Measurements from ENCODE around the gene BMP8A. TPM values are rescaled to one million over a fixed set of nuclear protein-coding genes. Genes with fewer than 3 reads are reported as not detected.

BMP8A gene
- total and polyA plus RNA-seq, 9 of the 15 experiments (the other 6 are each of a cell fraction or from before 2014, with no cell fraction given): 0.05 to 0.31 TPM; not detected in 7

- TF ChIP-seq, protein P1, sequence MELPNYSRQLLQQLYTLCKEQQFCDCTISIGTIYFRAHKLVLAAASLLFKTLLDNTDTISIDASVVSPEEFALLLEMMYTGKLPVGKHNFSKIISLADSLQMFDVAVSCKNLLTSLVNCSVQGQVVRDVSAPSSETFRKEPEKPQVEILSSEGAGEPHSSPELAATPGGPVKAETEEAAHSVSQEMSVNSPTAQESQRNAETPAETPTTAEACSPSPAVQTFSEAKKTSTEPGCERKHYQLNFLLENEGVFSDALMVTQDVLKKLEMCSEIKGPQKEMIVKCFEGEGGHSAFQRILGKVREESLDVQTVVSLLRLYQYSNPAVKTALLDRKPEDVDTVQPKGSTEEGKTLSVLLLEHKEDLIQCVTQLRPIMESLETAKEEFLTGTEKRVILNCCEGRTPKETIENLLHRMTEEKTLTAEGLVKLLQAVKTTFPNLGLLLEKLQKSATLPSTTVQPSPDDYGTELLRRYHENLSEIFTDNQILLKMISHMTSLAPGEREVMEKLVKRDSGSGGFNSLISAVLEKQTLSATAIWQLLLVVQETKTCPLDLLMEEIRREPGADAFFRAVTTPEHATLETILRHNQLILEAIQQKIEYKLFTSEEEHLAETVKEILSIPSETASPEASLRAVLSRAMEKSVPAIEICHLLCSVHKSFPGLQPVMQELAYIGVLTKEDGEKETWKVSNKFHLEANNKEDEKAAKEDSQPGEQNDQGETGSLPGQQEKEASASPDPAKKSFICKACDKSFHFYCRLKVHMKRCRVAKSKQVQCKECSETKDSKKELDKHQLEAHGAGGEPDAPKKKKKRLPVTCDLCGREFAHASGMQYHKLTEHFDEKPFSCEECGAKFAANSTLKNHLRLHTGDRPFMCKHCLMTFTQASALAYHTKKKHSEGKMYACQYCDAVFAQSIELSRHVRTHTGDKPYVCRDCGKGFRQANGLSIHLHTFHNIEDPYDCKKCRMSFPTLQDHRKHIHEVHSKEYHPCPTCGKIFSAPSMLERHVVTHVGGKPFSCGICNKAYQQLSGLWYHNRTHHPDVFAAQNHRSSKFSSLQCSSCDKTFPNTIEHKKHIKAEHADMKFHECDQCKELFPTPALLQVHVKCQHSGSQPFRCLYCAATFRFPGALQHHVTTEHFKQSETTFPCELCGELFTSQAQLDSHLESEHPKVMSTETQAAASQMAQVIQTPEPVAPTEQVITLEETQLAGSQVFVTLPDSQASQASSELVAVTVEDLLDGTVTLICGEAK (IDR thresholded peaks at IDR 0.05): no peak
- TF ChIP-seq, protein P1 (CRISPR knock-in tag; IDR thresholded peaks at IDR 0.05): no peak
- TF ChIP-seq FUS (optimal IDR thresholded peaks at IDR 0.05; ENCODE audit: low read depth, low read length): no peak
- TF ChIP-seq MEF2A (IDR thresholded peaks at IDR 0.05; ENCODE audit: control insufficient read depth, low read depth, low read length): peak; percentile 86
- TF ChIP-seq SMAD4 (CRISPR knock-in tag; conservative IDR thresholded peaks at IDR 0.05): no peak
- TF ChIP-seq, protein P2, sequence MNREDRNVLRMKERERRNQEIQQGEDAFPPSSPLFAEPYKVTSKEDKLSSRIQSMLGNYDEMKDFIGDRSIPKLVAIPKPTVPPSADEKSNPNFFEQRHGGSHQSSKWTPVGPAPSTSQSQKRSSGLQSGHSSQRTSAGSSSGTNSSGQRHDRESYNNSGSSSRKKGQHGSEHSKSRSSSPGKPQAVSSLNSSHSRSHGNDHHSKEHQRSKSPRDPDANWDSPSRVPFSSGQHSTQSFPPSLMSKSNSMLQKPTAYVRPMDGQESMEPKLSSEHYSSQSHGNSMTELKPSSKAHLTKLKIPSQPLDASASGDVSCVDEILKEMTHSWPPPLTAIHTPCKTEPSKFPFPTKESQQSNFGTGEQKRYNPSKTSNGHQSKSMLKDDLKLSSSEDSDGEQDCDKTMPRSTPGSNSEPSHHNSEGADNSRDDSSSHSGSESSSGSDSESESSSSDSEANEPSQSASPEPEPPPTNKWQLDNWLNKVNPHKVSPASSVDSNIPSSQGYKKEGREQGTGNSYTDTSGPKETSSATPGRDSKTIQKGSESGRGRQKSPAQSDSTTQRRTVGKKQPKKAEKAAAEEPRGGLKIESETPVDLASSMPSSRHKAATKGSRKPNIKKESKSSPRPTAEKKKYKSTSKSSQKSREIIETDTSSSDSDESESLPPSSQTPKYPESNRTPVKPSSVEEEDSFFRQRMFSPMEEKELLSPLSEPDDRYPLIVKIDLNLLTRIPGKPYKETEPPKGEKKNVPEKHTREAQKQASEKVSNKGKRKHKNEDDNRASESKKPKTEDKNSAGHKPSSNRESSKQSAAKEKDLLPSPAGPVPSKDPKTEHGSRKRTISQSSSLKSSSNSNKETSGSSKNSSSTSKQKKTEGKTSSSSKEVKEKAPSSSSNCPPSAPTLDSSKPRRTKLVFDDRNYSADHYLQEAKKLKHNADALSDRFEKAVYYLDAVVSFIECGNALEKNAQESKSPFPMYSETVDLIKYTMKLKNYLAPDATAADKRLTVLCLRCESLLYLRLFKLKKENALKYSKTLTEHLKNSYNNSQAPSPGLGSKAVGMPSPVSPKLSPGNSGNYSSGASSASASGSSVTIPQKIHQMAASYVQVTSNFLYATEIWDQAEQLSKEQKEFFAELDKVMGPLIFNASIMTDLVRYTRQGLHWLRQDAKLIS (CRISPR knock-in tag; IDR thresholded peaks at IDR 0.05): no peak
- TF ChIP-seq, protein P3, sequence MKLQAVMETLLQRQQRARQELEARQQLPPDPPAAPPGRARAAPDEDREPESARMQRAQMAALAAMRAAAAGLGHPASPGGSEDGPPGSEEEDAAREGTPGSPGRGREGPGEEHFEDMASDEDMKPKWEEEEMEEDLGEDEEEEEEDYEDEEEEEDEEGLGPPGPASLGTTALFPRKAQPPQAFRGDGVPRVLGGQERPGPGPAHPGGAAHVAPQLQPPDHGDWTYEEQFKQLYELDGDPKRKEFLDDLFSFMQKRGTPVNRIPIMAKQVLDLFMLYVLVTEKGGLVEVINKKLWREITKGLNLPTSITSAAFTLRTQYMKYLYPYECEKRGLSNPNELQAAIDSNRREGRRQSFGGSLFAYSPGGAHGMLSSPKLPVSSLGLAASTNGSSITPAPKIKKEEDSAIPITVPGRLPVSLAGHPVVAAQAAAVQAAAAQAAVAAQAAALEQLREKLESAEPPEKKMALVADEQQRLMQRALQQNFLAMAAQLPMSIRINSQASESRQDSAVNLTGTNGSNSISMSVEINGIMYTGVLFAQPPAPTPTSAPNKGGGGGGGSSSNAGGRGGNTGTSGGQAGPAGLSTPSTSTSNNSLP (IDR thresholded peaks at IDR 0.05; ENCODE audit: borderline replicate concordance, low read depth, low read length): no peak
- TF ChIP-seq PML (IDR thresholded peaks at IDR 0.05; ENCODE audit: low read length): no peak
- TF ChIP-seq, protein P4, sequence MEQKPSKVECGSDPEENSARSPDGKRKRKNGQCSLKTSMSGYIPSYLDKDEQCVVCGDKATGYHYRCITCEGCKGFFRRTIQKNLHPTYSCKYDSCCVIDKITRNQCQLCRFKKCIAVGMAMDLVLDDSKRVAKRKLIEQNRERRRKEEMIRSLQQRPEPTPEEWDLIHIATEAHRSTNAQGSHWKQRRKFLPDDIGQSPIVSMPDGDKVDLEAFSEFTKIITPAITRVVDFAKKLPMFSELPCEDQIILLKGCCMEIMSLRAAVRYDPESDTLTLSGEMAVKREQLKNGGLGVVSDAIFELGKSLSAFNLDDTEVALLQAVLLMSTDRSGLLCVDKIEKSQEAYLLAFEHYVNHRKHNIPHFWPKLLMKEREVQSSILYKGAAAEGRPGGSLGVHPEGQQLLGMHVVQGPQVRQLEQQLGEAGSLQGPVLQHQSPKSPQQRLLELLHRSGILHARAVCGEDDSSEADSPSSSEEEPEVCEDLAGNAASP (IDR thresholded peaks at IDR 0.05): no peak
- 0 out of 2 replicates have a peak, but pooled peaks have one; percentile 30 for TF ChIP-seq ZNF212 (CRISPR knock-in tag; IDR thresholded peaks at IDR 0.05)
- TF ChIP-seq CXXC5 (CRISPR knock-in tag; IDR thresholded peaks at IDR 0.05): 0 out of 2 replicates have a peak, but pooled peaks have one; percentile 26
- TF ChIP-seq ZNF507 (tag; conservative IDR thresholded peaks at IDR 0.05): no peak
Measured at GRCh38 chr1:39539252-39539790, 47.9 kb downstream of the BMP8A start (continued).

All from K562 (cell line).